HEK293 (cell line): ENCODE results near the gene NAV2.

Source experiments
- CTCF ChIA-PET: fragments of 350-600 bp; formaldehyde crosslinking; extraction: SDS; loops from one replicate; lab custom pipeline; 2021; ENCODE audit warnings: antibody characterized with exemption; lab: Yijun Ruan, JAX
- POLR2A ChIA-PET: fragments of 300-600 bp; formaldehyde crosslinking; extraction: SDS; loops from one replicate; lab custom pipeline; 2020; ENCODE audit warnings: antibody characterized with exemption, inconsistent platforms; lab: Yijun Ruan, JAX
- H3K27ac ChIP-seq: fragments of 200-500 bp; sonication (Bioruptor generic); 2 replicates; pipeline ENCODE4 v1.5.1; 2014; ENCODE audit warnings: low read depth, low read length, control low read depth, inconsistent platforms; ENCODE audit errors: extremely low read depth
- H3K36me3 ChIP-seq, 2 experiments: fragments of 200-500 bp in 1 of 2; sonication (Bioruptor generic) in 1 of 2; 1 replicate in 1 of 2; 2 replicates in 1 of 2; pipeline ENCODE4 v1.5.1; 2014 to 2017; ENCODE audit warnings: inconsistent platforms in 2 of 2, low read length in 2 of 2; ENCODE audit not compliant: control insufficient read depth in 2 of 2, insufficient read depth in 1 of 2
- H3K4me1 ChIP-seq: fragments of 200-500 bp; sonication (Bioruptor generic); 2 replicates; pipeline ENCODE4 v1.5.1; 2014; ENCODE audit warnings: mild to moderate bottlenecking, low read length, inconsistent platforms; ENCODE audit not compliant: control insufficient read depth, insufficient read depth
- H3K4me3 ChIP-seq: 2 replicates; pipeline ENCODE4 v1.5.1; 2011; ENCODE audit warnings: low read depth, mild to moderate bottlenecking, control low read depth, low read length, moderate library complexity
- H3K9me3 ChIP-seq: fragments of 200-500 bp; sonication (Bioruptor generic); 2 replicates; pipeline ENCODE4 v1.5.1; 2014; ENCODE audit warnings: low read depth, low read length, inconsistent platforms; ENCODE audit not compliant: control insufficient read depth, insufficient read depth
- CTCF ChIP-seq: fragments of 450-650 bp; formaldehyde crosslinking; IDR thresholded peaks from 2 replicates; pipeline ENCODE4 v1.5.1; 2016; ENCODE audit warnings: missing biosample characterization, missing genetic modification characterization
- KLF7 ChIP-seq: fragments of 450-650 bp; formaldehyde crosslinking; IDR thresholded peaks from 2 replicates; pipeline ENCODE4 v1.5.1; 2016; ENCODE audit warnings: missing biosample characterization, missing genetic modification characterization, borderline replicate concordance
- ZBTB7A ChIP-seq: fragments of 450-650 bp; formaldehyde crosslinking; IDR thresholded peaks from 2 replicates; pipeline ENCODE4 v1.5.1; 2016; ENCODE audit warnings: low read depth, missing biosample characterization, missing genetic modification characterization
- ZFP3 ChIP-seq: fragments of 450-650 bp; formaldehyde crosslinking; IDR thresholded peaks from 2 replicates; pipeline ENCODE4 v1.5.1; 2016; ENCODE audit warnings: low read depth, missing biosample characterization, missing genetic modification characterization
- ZFP69B ChIP-seq: fragments of 450-650 bp; formaldehyde crosslinking; IDR thresholded peaks from 2 replicates; pipeline ENCODE4 v1.5.1; 2016; ENCODE audit warnings: missing biosample characterization, missing genetic modification characterization
- ZNF133 ChIP-seq: fragments of 450-650 bp; formaldehyde crosslinking; IDR thresholded peaks from 2 replicates; pipeline ENCODE4 v1.5.1; 2016; ENCODE audit warnings: missing biosample characterization, missing genetic modification characterization
- ZNF148 ChIP-seq: fragments of 450-650 bp; formaldehyde crosslinking; IDR thresholded peaks from 2 replicates; pipeline ENCODE4 v1.5.0; 2017; ENCODE audit warnings: missing biosample characterization, missing genetic modification characterization, borderline replicate concordance
- ZNF155 ChIP-seq: fragments of 450-650 bp; formaldehyde crosslinking; IDR thresholded peaks from 2 replicates; pipeline ENCODE4 v1.5.1; 2016; ENCODE audit warnings: missing biosample characterization, missing genetic modification characterization
- ZNF174 ChIP-seq: fragments of 450-650 bp; formaldehyde crosslinking; IDR thresholded peaks from 2 replicates; pipeline ENCODE4 v1.5.0; 2017; ENCODE audit warnings: missing biosample characterization, mild to moderate bottlenecking, missing genetic modification characterization
- ZNF211 ChIP-seq: fragments of 450-650 bp; formaldehyde crosslinking; IDR thresholded peaks from 2 replicates; pipeline ENCODE4 v1.5.1; 2016; ENCODE audit warnings: low read depth, missing biosample characterization, missing genetic modification characterization
- ZNF26 ChIP-seq: fragments of 450-650 bp; formaldehyde crosslinking; IDR thresholded peaks from 2 replicates; pipeline ENCODE4 v1.5.1; 2016; ENCODE audit warnings: missing biosample characterization, missing genetic modification characterization
- ZNF280D ChIP-seq: fragments of 450-650 bp; formaldehyde crosslinking; IDR thresholded peaks from 2 replicates; pipeline ENCODE4 v1.5.1; 2016; ENCODE audit warnings: missing biosample characterization, missing genetic modification characterization
- ZNF37A ChIP-seq: fragments of 450-650 bp; IDR thresholded peaks from 2 replicates; pipeline ENCODE4 v1.5.1; 2018; ENCODE audit warnings: missing biosample characterization, missing genetic modification characterization
- ZNF394 ChIP-seq: fragments of 450-650 bp; formaldehyde crosslinking; IDR thresholded peaks from 2 replicates; pipeline ENCODE4 v1.5.1; 2016; ENCODE audit warnings: missing biosample characterization, missing genetic modification characterization, mild to moderate bottlenecking, moderate library complexity, borderline replicate concordance
- ZNF549 ChIP-seq: fragments of 450-650 bp; IDR thresholded peaks from 2 replicates; pipeline ENCODE4 v1.5.1; 2018; ENCODE audit warnings: missing biosample characterization, missing genetic modification characterization, mild to moderate bottlenecking, inconsistent platforms, moderate library complexity
- ZNF621 ChIP-seq: fragments of 450-650 bp; formaldehyde crosslinking; IDR thresholded peaks from 2 replicates; pipeline ENCODE4 v1.5.1; 2017; ENCODE audit warnings: missing biosample characterization, missing genetic modification characterization
- ZNF626 ChIP-seq: fragments of 450-650 bp; sonication (Bioruptor Pico); formaldehyde crosslinking; IDR thresholded peaks from 2 replicates; pipeline ENCODE4 v1.5.1; 2018; ENCODE audit warnings: missing biosample characterization, missing genetic modification characterization, inconsistent platforms
- ZNF645 ChIP-seq: fragments of 450-650 bp; formaldehyde crosslinking; IDR thresholded peaks from 2 replicates; pipeline ENCODE4; 2016; ENCODE audit warnings: missing biosample characterization, missing genetic modification characterization
- ZNF654 ChIP-seq: fragments of 450-650 bp; formaldehyde crosslinking; IDR thresholded peaks from 2 replicates; pipeline ENCODE4 v1.5.1; 2016; ENCODE audit warnings: low read depth, missing biosample characterization, missing genetic modification characterization
- ZNF701 ChIP-seq: fragments of 450-650 bp; formaldehyde crosslinking; IDR thresholded peaks from 2 replicates; pipeline ENCODE4 v1.5.1; 2016; ENCODE audit warnings: missing biosample characterization, missing genetic modification characterization
- ZSCAN30 ChIP-seq: fragments of 450-650 bp; IDR thresholded peaks from 2 replicates; pipeline ENCODE4 v1.5.1; 2018; ENCODE audit warnings: missing biosample characterization, mild to moderate bottlenecking, missing genetic modification characterization, moderate library complexity
- ZSCAN5A ChIP-seq: fragments of 450-650 bp; formaldehyde crosslinking; IDR thresholded peaks from 2 replicates; pipeline ENCODE4 v1.5.1; 2016; ENCODE audit warnings: missing biosample characterization, missing genetic modification characterization

Gene NAV2

GRCh38 chr11:19686234-19686633, 26.4 kb upstream of the NAV2 start (continued):
- TF ChIP-seq CTCF (no peak), KLF7 (tag by site-specific recombination) (no peak), ZNF654 (tag by site-specific recombination) (no peak), ZBTB7A (tag by site-specific recombination) (no peak), ZFP3 (tag by site-specific recombination) (no peak), ZNF155 (tag by site-specific recombination) (no peak), ZNF645 (no peak), ZNF394 (tag by site-specific recombination) (no peak)

GRCh38 chr11:19687392-19687791, 25.2 kb upstream of the NAV2 start:
- Histone ChIP-seq H3K36me3 (no peaks in the 10 kb centered on the region), H3K4me3 (no peak overlapping the region), H3K9me3 (no peaks in the 10 kb centered on the region), H3K4me1 (no peaks in the 10 kb centered on the region), H3K27ac (no peak overlapping the region)
- ChIA-PET CTCF (interaction anchor here (0.7 to 1.0 kb wide), 2 partner anchors 10 to 39 kb away, joined by 3 to 4 read pairs; no protein-coding TSS in a partner anchor), POLR2A (no interaction called here)
- TF ChIP-seq ZNF701 (no peak), ZNF626 (tag by site-specific recombination) (no peak), ZNF549 (tag by site-specific recombination) (no peak), ZNF148 (tag by site-specific recombination) (no peak), ZNF37A (tag by site-specific recombination) (no peak), ZFP69B (tag by site-specific recombination) (no peak), ZNF211 (tag by site-specific recombination) (no peak), ZNF621 (tag by site-specific recombination) (no peak), ZSCAN30 (no peak), ZNF26 (tag by site-specific recombination) (no peak), ZNF280D (tag by site-specific recombination) (no peak), ZNF174 (no peak), ZSCAN5A (tag by site-specific recombination) (no peak), ZNF133 (tag by site-specific recombination) (no peak), CTCF (no peak)
